NOMO-1 treated with DMSO at 0.1 percent for 48 hours (cell line): ENCODE results near the gene ORM2.
A peak's percentile ranks its signal among the peaks of the same experiment; 100 is the strongest.

ENCODE experiments used
- DNase-seq: peaks from one replicate; lab custom pipeline; 2025; ENCODE audit not compliant: unreplicated experiment; lab: John Stamatoyannopoulos, UW

The ORM2 gene

DNA sequence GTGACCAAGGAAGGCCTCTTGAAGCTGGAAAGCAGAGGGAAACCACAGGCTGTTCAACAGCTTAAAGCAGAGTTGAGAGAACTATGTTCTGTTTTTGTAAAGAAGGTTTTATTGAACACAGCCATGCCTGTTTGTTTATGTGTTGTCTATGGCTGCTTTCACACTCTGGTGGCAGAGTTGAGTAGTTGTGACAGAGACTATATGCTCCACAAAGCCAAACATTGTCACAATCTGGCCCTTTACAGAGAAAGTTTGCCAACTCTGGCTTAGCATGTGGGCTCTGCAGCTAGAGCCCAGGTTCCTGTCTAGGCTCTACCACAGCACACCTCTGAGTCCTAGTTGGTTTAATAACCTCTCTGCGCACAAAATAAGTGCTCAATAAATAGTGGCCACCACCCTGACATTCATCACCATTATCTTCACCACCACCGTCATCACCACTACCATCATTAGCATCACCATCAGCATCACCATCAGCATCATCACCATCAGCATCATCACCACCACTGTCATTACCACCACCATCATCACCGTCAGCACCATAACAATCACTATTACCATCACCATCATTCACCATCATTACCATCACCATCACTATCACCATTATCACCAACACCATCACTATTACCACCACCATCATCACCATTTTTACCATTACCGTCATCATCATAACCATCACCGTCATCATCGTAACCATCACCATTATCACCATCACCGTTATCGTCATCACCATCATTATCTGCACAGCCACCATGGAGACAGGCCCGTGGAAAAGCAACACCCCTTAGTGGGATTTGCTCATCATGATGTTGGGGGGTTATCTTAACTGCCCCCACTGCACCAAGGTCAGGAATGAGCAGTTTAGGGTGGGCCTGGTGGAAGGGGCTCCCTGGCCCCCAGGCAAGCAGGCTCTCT, 39.8 kb downstream of the ORM2 start:
- DNase-seq, result no peak

DNA sequence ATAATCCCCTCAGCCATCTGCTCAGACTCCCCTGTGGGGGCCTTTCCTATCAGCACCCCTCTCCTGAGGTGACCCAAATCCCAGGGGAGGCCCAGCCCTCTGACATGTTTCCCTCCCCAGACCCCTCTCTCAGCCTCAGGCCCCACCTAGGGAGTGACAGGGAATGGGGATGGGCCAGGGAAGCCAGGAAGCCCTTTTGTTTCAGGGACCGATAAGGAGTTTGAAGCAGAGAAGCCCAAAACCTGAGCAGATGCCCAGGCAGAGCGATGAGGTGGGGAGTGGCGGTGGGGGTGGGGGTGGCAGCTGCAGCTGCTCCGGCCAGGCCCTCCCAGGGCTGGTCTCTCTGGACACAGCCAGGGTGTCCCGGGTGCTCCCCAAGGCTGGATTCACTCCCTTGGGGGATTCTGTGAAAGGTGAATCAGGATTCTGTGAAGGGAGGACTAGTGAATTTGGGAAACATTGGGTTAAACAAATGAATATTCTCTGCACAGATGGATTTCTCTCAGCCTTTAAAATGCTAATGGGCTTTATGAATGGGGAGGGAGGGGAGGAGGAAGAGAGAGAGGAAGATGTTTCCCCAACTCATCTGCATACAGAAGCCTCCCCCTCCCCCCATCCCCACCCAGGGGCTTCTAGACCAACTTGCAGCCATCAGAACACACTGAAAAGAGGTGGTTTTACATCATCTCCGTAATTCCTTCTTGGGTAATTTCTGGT, 40.7 kb downstream of the ORM2 start:
- DNase-seq, result no peak

DNA sequence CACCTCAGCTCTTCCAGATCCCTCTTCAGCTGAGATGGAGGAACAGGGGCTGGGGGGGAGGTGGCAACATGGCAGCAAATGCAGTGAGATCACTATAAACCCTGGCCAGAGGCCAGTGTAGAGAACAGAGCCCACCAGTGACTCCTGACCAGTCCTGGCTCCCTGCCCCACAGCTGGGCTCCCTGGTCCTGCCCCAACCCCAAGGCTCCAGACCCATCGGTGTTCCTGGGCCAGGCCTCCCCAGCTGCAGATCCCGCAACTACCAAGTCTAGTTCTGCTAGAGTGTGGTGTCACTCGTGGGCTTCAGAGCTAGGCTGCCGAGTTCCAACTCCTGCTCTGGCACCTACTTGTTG, 41.3 kb downstream of the ORM2 start:
- DNase-seq, result no peak

DNA sequence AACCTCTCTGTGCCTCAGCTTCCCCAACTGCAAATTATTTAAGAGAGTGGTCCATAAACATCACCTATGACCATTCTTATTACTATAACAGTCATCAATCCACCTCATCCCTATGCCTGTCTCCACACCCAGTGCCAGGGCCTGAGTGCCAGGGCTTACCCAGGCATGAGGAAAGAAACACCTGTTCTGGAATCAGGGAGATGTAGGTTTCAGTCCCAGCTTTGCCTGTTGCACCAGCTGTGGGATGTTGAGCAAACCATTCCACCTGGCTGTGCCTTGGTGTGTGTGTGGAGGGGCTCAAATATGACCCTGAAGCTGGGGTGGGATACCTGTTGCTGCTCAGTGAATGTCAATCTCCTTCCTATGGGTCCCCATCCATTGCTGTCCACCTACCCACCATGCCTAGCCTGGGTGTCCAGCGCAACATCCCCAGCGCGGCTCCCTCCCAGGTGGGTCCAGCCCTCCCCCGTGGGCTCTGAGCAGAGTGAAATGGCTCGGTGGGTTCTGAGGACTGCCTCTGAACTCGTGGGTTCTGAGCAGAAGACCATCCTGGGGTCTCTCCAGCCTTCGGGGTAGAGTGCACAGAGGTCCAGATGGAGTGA, 41.8 kb downstream of the ORM2 start:
- no peak for DNase-seq

DNA sequence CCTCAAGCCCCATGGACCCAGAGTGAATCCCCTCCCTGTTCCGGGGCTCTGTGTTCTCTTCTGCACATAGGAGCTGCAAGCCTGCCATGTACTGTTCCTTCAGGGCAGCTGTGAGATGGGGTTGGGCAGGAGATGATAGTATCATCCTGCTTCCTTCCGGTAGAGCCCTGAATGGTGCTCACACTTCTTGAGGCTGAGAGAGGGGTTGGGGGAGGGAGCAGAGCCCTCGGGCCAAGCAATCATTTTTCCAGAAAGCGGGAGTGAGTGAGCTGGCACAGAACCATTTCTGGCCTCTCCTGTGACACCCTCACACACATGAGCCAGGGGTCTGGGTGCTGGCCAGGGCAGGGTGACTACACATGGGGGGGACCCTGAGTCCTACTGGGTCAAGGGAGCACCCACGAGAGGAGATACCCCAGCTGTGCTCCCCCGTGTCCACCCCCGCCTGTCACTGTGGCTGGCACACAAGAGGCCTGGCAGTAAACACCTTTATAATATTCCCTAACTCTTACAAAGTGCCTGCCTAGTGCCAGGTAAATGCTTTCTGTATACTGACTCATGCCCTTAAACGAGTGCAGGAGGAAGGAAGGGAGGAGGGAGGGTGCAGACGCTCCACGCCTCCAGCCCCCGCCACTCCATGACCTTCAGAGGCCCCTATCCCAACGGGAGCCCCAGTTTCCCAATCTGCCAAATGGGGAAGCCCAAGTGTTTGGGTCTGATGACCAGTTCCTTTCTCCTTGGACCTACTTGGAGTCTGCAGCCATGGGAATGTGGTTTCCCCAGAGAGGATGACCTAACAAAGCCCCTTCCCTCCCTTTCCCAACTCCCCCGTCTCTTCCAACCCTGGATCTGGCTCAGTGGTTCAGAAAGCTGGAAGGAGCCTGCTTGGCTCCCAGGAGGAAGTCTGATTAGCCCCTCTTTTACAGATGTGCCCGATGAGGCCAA, 42.6 kb downstream of the ORM2 start:
- DNase-seq, result peak; percentile 34

DNA sequence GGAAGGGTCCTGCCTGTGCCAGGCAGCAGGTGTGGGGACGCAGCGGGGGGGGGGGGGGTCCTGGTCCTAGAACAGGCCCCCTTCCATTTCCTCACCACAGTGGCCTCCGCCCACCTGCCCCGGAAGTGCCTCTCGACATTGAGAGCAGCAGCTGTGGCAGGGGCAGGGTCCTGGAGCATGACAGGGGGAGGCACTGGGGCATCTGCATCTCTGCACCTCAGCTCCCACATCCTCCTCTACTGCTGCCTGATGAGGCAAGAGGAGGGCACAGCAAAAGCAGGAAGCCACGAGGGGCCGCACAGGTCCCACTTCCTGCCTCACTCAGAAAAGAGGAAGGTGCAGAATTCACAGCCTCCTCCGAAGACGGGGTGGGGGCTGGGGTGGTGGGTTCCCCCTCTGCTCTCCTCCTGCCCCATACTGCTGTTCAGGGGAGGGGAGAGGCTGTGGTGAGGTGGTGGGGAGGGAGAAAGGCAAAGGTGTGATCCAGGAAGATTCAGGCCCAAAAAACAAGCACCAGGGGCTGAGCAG, 43.3 kb downstream of the ORM2 start:
- DNase-seq, result peak; percentile 96

DNA sequence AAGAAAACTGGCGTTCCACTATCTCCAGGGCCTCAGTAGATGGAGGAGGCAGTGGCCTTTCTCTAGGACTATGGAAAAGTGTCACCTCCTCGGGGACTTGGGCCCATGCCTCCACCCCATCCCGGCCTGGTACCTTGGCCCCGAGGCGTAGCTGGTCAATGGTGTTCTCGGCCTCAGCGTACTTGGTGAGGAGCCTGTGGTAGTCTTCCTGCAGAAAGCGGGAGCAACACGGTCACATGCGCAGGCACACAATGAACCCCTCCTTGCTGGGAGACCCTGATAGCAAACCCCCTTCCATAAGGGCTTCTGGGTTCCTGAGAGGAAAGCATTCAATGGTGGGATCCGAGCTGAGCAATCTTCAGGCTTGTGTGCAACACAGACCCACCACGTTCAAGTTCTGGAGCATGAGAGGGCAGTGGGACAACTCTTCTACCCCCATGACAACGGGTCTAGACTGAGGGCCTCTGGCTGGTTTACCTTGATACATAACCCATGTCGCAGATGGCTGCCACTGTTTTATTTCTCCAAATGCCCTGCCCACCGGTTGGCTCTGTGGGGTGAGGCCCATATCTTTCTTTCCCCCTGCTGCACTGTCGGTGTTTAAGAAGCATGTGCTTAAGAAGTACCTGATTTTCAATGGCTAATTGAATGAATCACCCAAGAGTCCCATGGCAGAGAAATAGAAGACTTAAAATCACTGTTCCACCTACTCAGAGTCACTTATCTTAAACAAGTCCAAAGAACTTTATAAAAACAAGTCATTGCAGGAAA, 44.5 kb downstream of the ORM2 start:
- no peak for DNase-seq

DNA sequence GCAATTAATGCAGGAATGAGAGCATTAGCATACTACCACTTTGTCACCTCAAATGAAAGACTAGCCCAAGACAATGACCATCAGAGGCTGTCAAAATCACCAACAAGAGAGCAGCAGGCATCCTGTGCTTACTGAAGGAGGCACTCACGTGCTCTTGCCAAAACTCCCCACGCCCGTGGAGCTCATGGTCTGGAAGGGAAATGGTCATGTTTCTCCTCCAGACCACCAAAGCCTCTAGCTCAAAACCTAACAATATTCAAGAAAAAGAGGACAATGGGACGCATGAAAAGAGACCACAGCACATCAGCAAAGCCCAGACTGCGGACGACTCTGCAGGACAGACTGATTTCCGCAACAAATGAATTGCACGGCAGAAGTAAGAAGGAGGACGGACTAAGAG, 45.3 kb downstream of the ORM2 start:
- DNase-seq, result no peak

DNA sequence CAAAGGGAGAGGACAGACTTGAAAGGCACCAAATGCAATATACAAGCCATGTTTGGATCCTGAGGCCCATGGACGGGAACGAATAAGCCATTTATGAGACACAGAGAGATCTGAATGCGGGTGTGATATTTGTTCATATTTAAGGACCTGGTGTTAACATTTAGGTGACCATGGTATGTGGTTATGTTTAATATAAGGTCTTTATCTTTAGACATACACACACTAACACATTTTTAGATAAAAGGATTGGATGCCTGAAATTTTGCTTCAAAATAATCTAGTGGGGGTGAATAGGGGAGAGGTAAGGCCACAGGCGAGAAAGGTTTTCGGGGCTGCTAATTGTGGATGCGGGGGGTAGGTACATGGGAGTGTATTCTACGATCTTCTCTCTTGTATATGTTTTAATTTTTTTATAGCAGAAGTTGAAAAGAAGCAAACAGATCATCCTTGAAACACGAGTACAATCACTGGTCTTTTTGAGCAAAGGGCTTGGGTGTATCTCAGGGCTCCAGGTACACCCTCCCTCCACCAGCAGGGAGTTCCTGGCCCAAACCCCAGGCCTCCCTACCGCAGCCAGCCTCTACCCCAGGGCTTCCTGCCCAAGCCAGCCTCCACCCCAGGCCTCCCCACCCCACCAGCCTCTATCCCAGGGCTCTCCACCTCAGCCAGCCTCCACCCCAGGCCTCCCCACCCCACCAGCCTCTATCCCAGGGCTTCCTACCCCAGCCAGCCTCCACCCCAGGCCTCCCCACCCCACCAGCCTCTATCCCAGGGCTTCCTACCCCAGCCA, 45.9 kb downstream of the ORM2 start:
- DNase-seq, result no peak

DNA sequence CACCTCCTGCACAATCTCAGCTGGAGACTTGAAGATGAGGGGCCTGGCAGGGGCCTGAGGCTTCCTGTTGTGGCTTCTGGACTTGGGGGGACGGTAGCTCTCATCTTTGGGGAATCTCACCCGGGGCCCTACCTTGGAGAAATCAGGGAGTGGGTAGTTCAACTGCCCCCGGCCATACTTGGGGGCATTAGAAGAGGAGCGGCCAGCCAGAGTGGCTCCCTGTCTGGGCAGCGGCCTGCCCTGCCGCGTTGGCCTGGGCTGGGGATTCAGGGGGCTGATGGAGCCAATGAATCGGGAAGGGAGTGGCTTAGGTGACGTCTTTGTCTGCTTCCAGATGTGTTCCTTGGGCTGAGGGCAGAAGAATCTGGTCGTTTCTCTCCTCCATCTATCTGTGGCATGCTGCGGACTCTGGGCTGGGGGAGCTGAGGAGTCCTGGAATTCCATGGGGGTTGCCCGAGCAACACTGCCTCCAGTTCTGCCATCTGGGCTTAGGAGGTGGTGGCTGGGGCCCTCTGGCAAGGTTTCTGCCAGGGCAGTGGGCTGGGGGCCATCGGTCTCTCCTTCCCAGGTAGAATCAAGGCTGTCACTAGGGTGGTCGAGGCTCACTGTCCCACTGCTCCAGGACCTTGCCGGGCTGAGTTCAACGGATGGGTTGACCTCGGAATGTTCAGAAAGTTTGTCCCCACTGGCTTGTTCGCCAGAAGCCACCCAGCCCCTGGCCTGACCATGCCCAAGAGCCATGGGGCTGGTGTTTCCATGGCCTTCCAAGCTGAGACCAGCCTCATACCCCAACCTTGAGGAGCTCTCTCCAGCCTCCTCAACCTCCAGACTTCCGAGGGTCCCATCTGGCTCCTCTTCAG, 47.1 kb downstream of the ORM2 start:
- DNase-seq, result no peak

DNA sequence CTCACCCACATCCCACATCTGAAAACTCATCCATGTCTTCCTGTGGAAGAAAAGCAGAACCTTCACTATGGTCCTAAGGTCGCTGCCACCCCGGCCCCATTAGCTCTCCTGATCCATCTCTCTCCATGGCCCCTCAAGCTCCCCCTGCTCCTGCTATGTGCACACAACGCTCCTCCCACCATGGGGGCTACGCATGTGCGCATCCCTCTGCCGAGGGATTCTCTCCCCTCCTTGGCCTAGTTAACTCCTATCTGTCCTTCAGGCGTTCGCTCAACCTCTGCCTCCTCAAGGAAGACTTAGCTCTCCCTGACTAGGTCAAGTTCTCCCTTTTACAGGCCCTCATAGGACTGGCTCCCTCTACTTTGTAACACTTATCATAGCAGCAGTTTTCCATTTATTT, 48.3 kb downstream of the ORM2 start:
- DNase-seq, result no peak

DNA sequence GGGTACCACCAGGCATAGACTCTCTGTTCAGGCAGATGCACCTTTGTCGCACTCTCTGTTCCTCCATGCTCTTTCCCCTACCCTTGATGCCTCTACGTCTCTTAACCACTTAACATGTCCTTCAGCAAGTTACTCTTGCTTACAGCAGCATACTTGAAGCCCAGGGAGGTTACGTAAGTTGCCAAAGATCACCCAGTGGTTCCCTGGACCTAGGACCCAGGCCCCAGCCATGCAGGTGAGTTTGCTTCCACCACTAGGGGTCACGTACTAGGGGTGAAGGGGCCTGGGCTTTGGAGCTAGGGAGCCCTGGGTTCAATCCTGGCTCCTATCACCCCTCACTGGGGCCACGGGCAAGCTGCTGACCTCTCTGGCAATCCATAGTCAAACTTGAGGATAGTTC, 49.2 kb downstream of the ORM2 start:
- no peak for DNase-seq
